Spleen (tissue), 11 donors: ENCODE results near the gene STX8. TPM values are rescaled to one million over a fixed set of nuclear protein-coding genes. Genes with fewer than 3 reads are reported as not detected.
A peak's percentile ranks its signal among the peaks of the same experiment; 100 is the strongest.
"Not testable (repeated sequence)": the region's sequence is repeated elsewhere in the genome, so short reads cannot be mapped to it uniquely, and the experiment has no call there.

Experiments
- DNase-seq: peaks from one replicate; pipeline ENCODE4 v3.0.0-alpha.2; 2020
- H3K27ac ChIP-seq, 8 donors: fragments of 200-600 bp; sonication (generic) in 7 of 8; 1 replicate in 4 of 8; 2 replicates in 4 of 8; pipeline versions ENCODE4 v1.5.0 to v1.8.0; 2016 to 2021; ENCODE audit warnings: inconsistent platforms in 4 of 8, mild to moderate bottlenecking in 4 of 8, moderate library complexity in 1 of 8
- H3K27me3 ChIP-seq, 7 donors: fragments of 200-600 bp; sonication (generic) in 6 of 7; replicated peaks in 1 of 7; 1 replicate in 4 of 7; 2 replicates in 3 of 7; pipeline versions ENCODE4 v1.5.0 to v1.8.0; 2016 to 2021; ENCODE audit warnings: inconsistent platforms in 3 of 7, mild to moderate bottlenecking in 1 of 7
- H3K36me3 ChIP-seq, 6 donors: fragments of 200-600 bp; sonication (generic) in 5 of 6; 1 replicate in 4 of 6; 2 replicates in 2 of 6; pipeline versions ENCODE4 v1.5.0 to v1.8.0; 2016 to 2021; ENCODE audit warnings: inconsistent platforms in 2 of 6
- H3K4me1 ChIP-seq, 6 donors: fragments of 200-600 bp; sonication (generic) in 5 of 6; 1 replicate in 3 of 6; 2 replicates in 3 of 6; pipeline versions ENCODE4 v1.5.0 to v1.8.0; 2016 to 2021; ENCODE audit warnings: inconsistent platforms in 3 of 6
- H3K4me3 ChIP-seq, 8 donors: fragments of 200-600 bp; sonication (generic) in 7 of 8; 1 replicate in 4 of 8; 2 replicates in 4 of 8; pipeline versions ENCODE4 v1.5.0 to v1.8.0; 2016 to 2021; ENCODE audit warnings: inconsistent platforms in 4 of 8, mild to moderate bottlenecking in 4 of 8, moderate library complexity in 2 of 8
- H3K9me3 ChIP-seq, 8 donors: fragments of 200-600 bp; sonication (generic) in 7 of 8; 1 replicate in 4 of 8; 2 replicates in 4 of 8; pipeline versions ENCODE4 v1.5.0 to v1.8.0; 2016 to 2021; ENCODE audit warnings: inconsistent platforms in 4 of 8
- CTCF ChIP-seq, 11 experiments: fragments of 200-600 bp in 7 of 11; fragments of 450-650 bp in 4 of 11; sonication (generic) in 4 of 11; IDR thresholded peaks in 8 of 11; conservative IDR thresholded peaks in 3 of 11; 1 replicate in 7 of 11; 2 replicates in 4 of 11; pipeline versions ENCODE4 v1.4.0 to v1.8.0; 2016 to 2021; ENCODE audit warnings: antibody characterized with exemption in 11 of 11, inconsistent platforms in 4 of 11, mild to moderate bottlenecking in 1 of 11
- POLR2A ChIP-seq, 3 donors: fragments of 450-650 bp; IDR thresholded peaks; one replicate each; pipeline ENCODE4 v1.5.1; 2017; ENCODE audit warnings: antibody characterized with exemption in 3 of 3, mild to moderate bottlenecking in 1 of 3
- POLR2AphosphoS5 ChIP-seq, 3 donors: sonication (generic); formaldehyde crosslinking; IDR thresholded peaks; one replicate each; pipeline ENCODE4 v1.5.1; 2017; ENCODE audit warnings: antibody characterized with exemption in 3 of 3
- WGBS, 5 donors: extraction: QIAGEN DNeasy Blood & Tissue Kit in 3 of 5; methylation state at CpG; one replicate each; pipeline versions ENCODE4 v1.1.5 to v1.1.7; 2013 to 2018; 5-methylcytosine and 5-hydroxymethylcytosine counted together
- intact Hi-C: fragments of 100-400 bp; cut with DNase I; formaldehyde crosslinking; loops from one replicate; pipeline ENCODE4 v1.15.0; 2023; ENCODE audit warnings: low total_unique reads
- polyA plus RNA-seq, 3 donors: library from polyadenylated mRNA; stranded (reverse); fragments of 200-250 nt; gene quantifications; one replicate each; pipeline ENCODE4 v1.2.1, GENCODE V29; 2013
- total RNA-seq, 7 donors: library from RNA; depleted of rRNA in 3 of 7; stranded (reverse); fragments of >200 nt in 3 of 7; fragmentation: NEBNext Ultra II Directional in 4 of 7; extraction: Animal tissue kit (Norgen Biotek cat#: 25700) in 4 of 7; gene quantifications; one replicate each; pipeline versions ENCODE4 v1.1.0 to v1.2.1, GENCODE V29; 2016 to 2021
- donor health status: healthy with polysubstance abuse.
- donor health status: DM: no; HTN: no; CAD: no; lungs with moderate emphysema.
- donor health status: DM: no; HTN: no; CAD: no.
- donor health status: Bipolar disorder and iron deficiency.
- donor health status: healthy.
- donor health status: DM: no; HTN: no; CAD: no.
- donor health status: DM: yes; HTN: yes; CAD: no.

Gene STX8
- total and polyA plus RNA-seq, 10 donors: 37.3 to 59.8 (median 48.9) TPM

- H3K4me3 ChIP-seq: no peak overlapping the region
- no peaks in the 10 kb centered on the region for H3K27me3 ChIP-seq
- TF ChIP-seq POLR2AphosphoS5 (IDR thresholded peaks at IDR 0.05) (no peak), CTCF (IDR thresholded peaks at IDR 0.05 in 8 of 11, conservative IDR thresholded peaks at IDR 0.05 in 3 of 11) (no peak), POLR2A (IDR thresholded peaks at IDR 0.05) (no peak)
- no peak for DNase-seq
- H3K27ac ChIP-seq: no peak overlapping the region
- no peaks in the 10 kb centered on the region for H3K9me3 ChIP-seq
- 89 to 98% (median 94%) methylated on average over 9 to 10 of the region's 10 CpGs for WGBS, 5 donors
- H3K4me1 ChIP-seq: peaks cover 8 to 34% (median 21%) of the 10 kb centered on the region in 6 donors
- intact Hi-C loops: no loop called here
- peaks cover 0 to 46% (median 14%) of the 10 kb centered on the region in 6 donors for H3K36me3 ChIP-seq
Observed at GRCh38 chr17:9571201-9571600, 4.4 kb downstream of the STX8 start.

GRCh38 chr17:9568957-9569588 lies 6.5 kb downstream of the STX8 start:
- no peak for DNase-seq
- Histone ChIP-seq H3K27ac (no peak overlapping the region), H3K4me1 (peaks cover 0 to 26% (median 10%) of the 10 kb centered on the region in 6 donors), H3K36me3 (peaks cover 0 to 58% (median 14%) of the 10 kb centered on the region in 6 donors), H3K4me3 (no peak overlapping the region), H3K9me3 (no peaks in the 10 kb centered on the region), H3K27me3 (no peaks in the 10 kb centered on the region)
- TF ChIP-seq CTCF (IDR thresholded peaks at IDR 0.05 in 8 of 11, conservative IDR thresholded peaks at IDR 0.05 in 3 of 11) (no peak), POLR2AphosphoS5 (IDR thresholded peaks at IDR 0.05) (no peak)
- 93 to 97% (median 94%) methylated on average over 11 of the region's 11 CpGs for WGBS, 5 donors
- intact Hi-C loops: no loop called here

GRCh38 chr17:9568004-9568403 lies 7.6 kb downstream of the STX8 start:
- no peak for DNase-seq
- Histone ChIP-seq H3K9me3 (no peaks in the 10 kb centered on the region), H3K4me3 (no peak overlapping the region), H3K36me3 (peaks cover 0 to 67% (median 14%) of the 10 kb centered on the region in 6 donors), H3K4me1 (peaks cover 0 to 17% (median 5%) of the 10 kb centered on the region in 6 donors), H3K27ac (no peak overlapping the region), H3K27me3 (no peaks in the 10 kb centered on the region)
- intact Hi-C loops: no loop called here
- TF ChIP-seq CTCF (IDR thresholded peaks at IDR 0.05 in 8 of 11, conservative IDR thresholded peaks at IDR 0.05 in 3 of 11) (no peak), POLR2A (IDR thresholded peaks at IDR 0.05) (no peak), POLR2AphosphoS5 (IDR thresholded peaks at IDR 0.05) (no peak)

- intact Hi-C loops, DNase-seq, H3K27me3 ChIP-seq, H3K4me3 ChIP-seq, H3K9me3 ChIP-seq: not testable (repeated sequence)
- 86 to 99% (median 89%) methylated on average over 5 of the region's 5 CpGs for WGBS, 5 donors
- H3K36me3 ChIP-seq: peaks cover 0 to 73% (median 14%) of the 10 kb centered on the region in 6 donors
- H3K27ac ChIP-seq: peak overlapping the region in 2 of 8 donors; percentile 18 to 61
- H3K4me1 ChIP-seq: peaks cover 0 to 17% (median 5%) of the 10 kb centered on the region in 6 donors
Observed at GRCh38 chr17:9566739-9567138, 8.9 kb downstream of the STX8 start.
